Activated CD8-positive, alpha-beta memory T cell treated with anti-CD3 and anti-CD28 coated beads, Interleukin-2, amount 10 ng/mL, durations not matched to agents 7 days and 5 days (primary cell): Measurements from ENCODE around the gene GSG1. TPM values are rescaled to one million over a fixed set of nuclear protein-coding genes. Genes with fewer than 3 reads are reported as not detected.

Source experiments
- ATAC-seq: fragments of 150-1000 bp; cut with Tn5 transposase; one replicate; pipeline ENCODE4 v1.10.0; 2021; ENCODE audit warnings: moderate library complexity
- CTCF ChIA-PET: fragments of 350-600 bp; sonication (Branson Sonifier 250); formaldehyde crosslinking; loops from one replicate; lab custom pipeline; 2021; ENCODE audit warnings: antibody characterized with exemption; lab: Charles Lee
- DNase-seq: peaks from one replicate; pipeline ENCODE4 v3.0.0-alpha.2; 2020
- H3K27ac Mint-ChIP-seq: one replicate; pipeline ENCODE4 v1.8.0; 2021; ENCODE audit warnings: mild to moderate bottlenecking, mixed read lengths
- H3K27me3 Mint-ChIP-seq: one replicate; pipeline ENCODE4 v1.8.0; 2021; ENCODE audit warnings: mixed read lengths
- H3K36me3 Mint-ChIP-seq: one replicate; pipeline ENCODE4 v1.8.0; 2021; ENCODE audit warnings: mild to moderate bottlenecking, mixed read lengths
- H3K4me1 Mint-ChIP-seq: one replicate; pipeline ENCODE4 v1.8.0; 2021; ENCODE audit warnings: mixed read lengths
- H3K4me3 Mint-ChIP-seq: one replicate; pipeline ENCODE4 v1.8.0; 2021; ENCODE audit warnings: mild to moderate bottlenecking, moderate library complexity, mixed read lengths
- H3K9me3 Mint-ChIP-seq: one replicate; pipeline ENCODE4 v1.8.0; 2022; ENCODE audit warnings: low read depth, mixed read lengths
- total RNA-seq, 2 experiments: library from RNA; stranded (reverse); gene quantifications; one replicate each; pipeline ENCODE4 v1.2.3, GENCODE V29; 2021

Gene GSG1
- not detected for total RNA-seq

DNA sequence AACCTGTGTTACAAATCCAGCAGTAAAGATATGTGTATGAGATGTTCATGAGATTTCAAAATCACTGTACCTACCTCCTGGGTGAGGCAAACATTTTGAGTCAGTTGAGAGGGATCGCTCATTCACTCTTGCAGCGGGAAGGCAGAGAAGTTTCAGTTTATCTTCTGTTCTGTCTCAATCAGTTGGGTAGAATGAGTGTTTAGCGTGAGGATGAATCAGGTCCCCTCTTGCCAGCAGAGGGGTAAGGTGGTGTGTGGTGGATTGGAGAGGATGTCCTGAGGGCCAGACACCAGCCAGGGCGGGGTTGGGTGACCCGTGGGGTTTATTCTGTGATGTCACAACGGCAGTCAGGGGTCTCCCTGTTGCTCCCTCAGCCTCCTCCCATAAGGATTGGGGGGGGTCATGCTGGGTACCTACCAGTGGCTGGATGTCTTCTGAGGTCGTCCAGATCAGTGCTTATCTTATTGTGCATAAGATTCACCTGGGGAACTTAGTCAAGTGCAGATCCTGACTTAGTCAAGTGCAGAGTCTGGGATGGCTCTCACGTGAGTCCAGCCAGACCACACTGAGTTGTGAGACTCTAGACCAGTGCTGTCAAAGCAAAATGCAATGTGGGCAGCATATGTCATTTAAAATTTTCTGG, at the start of gene GSG1:
Gene GSG1 (minus strand): TSS at position 277 of the 643 bp plus-strand sequence. CDS start 155 bp downstream, at position 122.
- H3K27ac Mint-ChIP-seq = no peak within 1 kb of the TSS
- H3K4me1 Mint-ChIP-seq = peaks cover 46% of the 10 kb centered on the region
- CTCF ChIA-PET = interaction anchor here (1.2 to 6.8 kb wide), 3 partner anchors 99 to 187 kb away, joined by 3 to 148 read pairs (median 24); no protein-coding TSS in a partner anchor
- peak; percentile 57 for DNase-seq
- H3K4me3 Mint-ChIP-seq = no peak within 1 kb of the TSS
- ATAC-seq = peak; percentile 14
- peaks cover 2% of the 10 kb centered on the region for H3K9me3 Mint-ChIP-seq
- H3K27me3 Mint-ChIP-seq = peaks cover 1% of the 10 kb centered on the region
- H3K36me3 Mint-ChIP-seq = no peaks in the 10 kb centered on the region

DNA sequence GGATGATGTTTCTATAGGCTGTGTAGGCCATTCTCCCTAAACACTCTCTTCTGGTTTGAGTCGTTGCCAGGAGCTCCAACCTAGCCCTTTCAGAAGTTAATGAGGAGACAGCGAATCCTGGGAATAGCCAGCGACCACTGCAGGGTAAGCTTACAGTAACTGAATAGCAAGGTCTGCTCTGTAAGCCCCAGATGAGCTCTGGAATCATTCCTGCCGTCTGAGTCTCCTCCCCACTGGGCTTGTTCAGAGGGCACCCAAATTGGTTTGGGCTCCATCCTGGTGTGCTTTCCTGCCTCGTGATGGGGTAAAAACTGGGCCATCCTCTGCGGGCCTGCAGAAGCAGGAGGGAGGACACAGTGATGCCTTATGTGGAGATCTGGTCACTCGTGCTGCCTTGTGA, 49.7 kb upstream of the GSG1 start:
- Mint-ChIP-seq H3K27ac (no peak overlapping the region), H3K9me3 (no peaks in the 10 kb centered on the region), H3K4me3 (no peak overlapping the region), H3K27me3 (peaks cover 36% of the 10 kb centered on the region), H3K36me3 (no peaks in the 10 kb centered on the region), H3K4me1 (peaks cover 5% of the 10 kb centered on the region)
- CTCF ChIA-PET = no interaction called here
- no peak for ATAC-seq
- no peak for DNase-seq

DNA sequence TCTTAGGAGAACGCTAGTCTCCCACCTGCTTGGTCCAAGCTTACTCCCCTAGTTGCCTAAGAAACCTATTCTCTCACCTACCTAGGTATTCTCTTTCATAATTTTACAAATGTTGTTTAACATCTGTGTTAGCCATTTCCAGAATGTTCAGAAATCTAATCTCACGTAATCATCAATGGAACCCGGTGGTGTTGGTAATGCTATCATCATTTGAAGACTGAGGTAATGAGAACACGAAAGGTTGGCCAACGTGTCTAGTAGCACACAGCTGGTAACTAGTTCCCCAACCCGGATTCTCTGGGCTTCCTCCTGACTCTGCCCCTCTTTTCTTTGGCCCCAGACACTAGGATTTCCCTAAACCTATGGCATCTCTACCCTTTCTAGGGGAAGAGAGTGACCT, 49.3 kb upstream of the GSG1 start:
- ATAC-seq = no peak
- Mint-ChIP-seq H3K27me3 (peaks cover 38% of the 10 kb centered on the region), H3K9me3 (no peaks in the 10 kb centered on the region), H3K4me3 (no peak overlapping the region), H3K4me1 (peaks cover 5% of the 10 kb centered on the region), H3K36me3 (no peaks in the 10 kb centered on the region), H3K27ac (no peak overlapping the region)
- CTCF ChIA-PET = interaction anchor here (0.9 kb wide), 1 partner anchor 26 kb away, joined by 3 read pairs; no protein-coding TSS in a partner anchor
- no peak for DNase-seq

DNA sequence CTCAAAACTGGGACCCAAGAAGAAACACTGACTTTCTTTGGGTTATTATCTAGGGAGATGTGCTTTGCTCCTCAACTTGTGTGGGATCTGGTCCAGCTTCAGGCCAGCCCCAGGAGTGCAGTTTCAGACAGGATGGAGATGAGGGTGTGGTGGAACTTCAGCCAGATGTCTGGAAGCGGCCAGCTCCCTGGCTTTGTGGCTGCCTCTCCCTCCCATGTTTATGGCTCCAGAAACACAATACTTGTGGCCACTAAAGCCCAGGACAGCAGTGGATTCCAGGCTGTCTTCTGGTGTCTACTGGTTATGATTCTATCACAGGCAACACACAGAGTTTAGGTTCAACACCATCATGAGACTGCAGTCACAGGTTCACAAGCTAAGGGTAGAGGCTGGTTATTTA, 48.8 kb upstream of the GSG1 start:
- Mint-ChIP-seq H3K9me3 (no peaks in the 10 kb centered on the region), H3K36me3 (no peaks in the 10 kb centered on the region), H3K4me3 (no peak overlapping the region), H3K4me1 (peaks cover 5% of the 10 kb centered on the region), H3K27ac (no peak overlapping the region), H3K27me3 (peaks cover 35% of the 10 kb centered on the region)
- CTCF ChIA-PET = interaction anchor here (0.9 kb wide), 1 partner anchor 27 kb away, joined by 3 read pairs; no protein-coding TSS in a partner anchor
- no peak for DNase-seq
- ATAC-seq = no peak

DNA sequence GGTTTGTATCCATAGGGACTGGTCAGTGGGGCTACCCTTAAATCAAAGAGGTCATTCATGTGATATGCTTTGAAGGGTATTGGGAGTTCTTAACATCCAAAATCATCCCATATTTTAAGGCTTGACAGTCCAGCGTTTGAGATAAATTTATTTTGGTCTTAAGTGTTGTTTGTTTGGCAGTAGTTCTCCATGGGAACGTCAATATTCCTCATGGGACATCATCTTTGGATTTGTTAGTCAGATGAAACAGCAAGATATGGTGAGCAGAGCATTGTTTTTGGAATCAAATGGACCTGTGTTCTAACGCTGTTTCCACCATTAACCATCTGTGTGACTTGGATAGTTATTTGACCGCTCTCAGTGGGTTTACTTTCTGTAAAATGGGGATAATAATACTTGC, 45.9 kb upstream of the GSG1 start:
- Mint-ChIP-seq H3K27me3 (peaks cover 35% of the 10 kb centered on the region), H3K4me1 (peaks cover 11% of the 10 kb centered on the region), H3K4me3 (no peak overlapping the region), H3K27ac (no peak overlapping the region), H3K9me3 (no peaks in the 10 kb centered on the region), H3K36me3 (no peaks in the 10 kb centered on the region)
- CTCF ChIA-PET = interaction anchor here (1.1 to 1.4 kb wide), 3 partner anchors 11 to 63 kb away, joined by 3 read pairs; no protein-coding TSS in a partner anchor
- ATAC-seq = no peak
- DNase-seq = no peak

DNA sequence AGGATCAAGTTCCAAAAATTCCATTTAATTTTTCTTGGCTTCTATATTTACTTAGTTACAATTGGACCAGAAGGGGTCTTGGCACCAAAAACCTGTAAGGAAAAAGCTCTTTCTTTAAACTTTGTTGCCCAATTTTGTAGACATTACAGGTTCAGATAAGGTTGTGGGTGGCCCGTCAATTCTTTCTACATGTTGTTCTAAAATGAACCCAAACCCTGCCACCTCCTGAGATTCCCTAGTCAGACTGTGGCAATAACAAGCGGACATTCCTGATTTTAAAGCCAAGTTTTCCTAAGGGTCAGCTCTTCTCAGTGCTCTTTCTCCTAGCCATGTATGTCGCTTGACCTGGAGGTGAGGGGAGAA, 45.0 kb upstream of the GSG1 start:
- H3K36me3 Mint-ChIP-seq = no peaks in the 10 kb centered on the region
- DNase-seq (no peak), ATAC-seq (no peak)
- no peak overlapping the region for H3K4me3 Mint-ChIP-seq
- no peaks in the 10 kb centered on the region for H3K9me3 Mint-ChIP-seq
- peaks cover 35% of the 10 kb centered on the region for H3K27me3 Mint-ChIP-seq
- CTCF ChIA-PET = interaction anchor here (0.7 to 1.6 kb wide), 5 partner anchors 11 to 130 kb away, joined by 3 read pairs; no protein-coding TSS in a partner anchor
- peaks cover 19% of the 10 kb centered on the region for H3K4me1 Mint-ChIP-seq
- no peak overlapping the region for H3K27ac Mint-ChIP-seq

DNA sequence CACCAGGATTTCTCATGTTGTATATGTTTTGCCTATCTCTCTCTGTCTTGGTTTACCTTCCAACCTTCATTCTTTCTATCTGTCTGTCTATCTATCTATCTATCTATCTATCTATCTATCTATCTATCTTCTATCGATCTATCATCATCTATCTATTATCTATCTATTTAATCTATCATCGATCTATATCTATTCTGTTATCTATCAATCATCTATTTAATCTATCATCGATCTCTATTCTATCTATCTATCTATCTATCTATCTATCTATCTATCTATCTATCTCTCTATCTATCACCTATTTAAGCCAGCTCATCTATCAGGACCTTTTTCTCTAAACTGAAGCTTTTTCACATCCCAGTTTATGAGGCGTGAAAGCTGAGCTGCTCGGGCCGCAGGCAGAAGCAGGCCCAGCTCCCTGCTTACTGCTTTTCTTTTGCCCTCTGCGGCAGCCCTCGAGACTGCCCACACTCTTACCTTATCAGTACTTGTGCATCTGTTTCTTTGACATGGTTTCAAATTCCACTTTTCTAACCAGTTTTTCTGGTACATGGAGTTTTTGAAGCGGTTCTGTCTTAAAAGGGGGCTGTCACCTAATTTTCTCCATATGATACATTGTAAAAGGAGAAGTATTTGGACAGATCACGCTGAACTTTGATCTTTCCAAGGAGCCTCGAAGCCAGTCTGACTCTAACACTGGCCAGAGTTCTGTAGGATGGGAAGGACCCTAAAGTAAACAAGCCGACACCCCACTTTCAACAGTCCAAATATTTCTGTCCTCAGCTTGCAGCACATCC, 44.4 kb upstream of the GSG1 start:
- no peak for ATAC-seq
- CTCF ChIA-PET = interaction anchor here (1.2 to 1.6 kb wide), 2 partner anchors 64 to 131 kb away, joined by 3 read pairs; no protein-coding TSS in a partner anchor
- Mint-ChIP-seq H3K36me3 (no peaks in the 10 kb centered on the region), H3K9me3 (no peaks in the 10 kb centered on the region), H3K27ac (no peak overlapping the region), H3K4me1 (peaks cover 19% of the 10 kb centered on the region), H3K27me3 (peaks cover 35% of the 10 kb centered on the region), H3K4me3 (no peak overlapping the region)
- DNase-seq = no peak

DNA sequence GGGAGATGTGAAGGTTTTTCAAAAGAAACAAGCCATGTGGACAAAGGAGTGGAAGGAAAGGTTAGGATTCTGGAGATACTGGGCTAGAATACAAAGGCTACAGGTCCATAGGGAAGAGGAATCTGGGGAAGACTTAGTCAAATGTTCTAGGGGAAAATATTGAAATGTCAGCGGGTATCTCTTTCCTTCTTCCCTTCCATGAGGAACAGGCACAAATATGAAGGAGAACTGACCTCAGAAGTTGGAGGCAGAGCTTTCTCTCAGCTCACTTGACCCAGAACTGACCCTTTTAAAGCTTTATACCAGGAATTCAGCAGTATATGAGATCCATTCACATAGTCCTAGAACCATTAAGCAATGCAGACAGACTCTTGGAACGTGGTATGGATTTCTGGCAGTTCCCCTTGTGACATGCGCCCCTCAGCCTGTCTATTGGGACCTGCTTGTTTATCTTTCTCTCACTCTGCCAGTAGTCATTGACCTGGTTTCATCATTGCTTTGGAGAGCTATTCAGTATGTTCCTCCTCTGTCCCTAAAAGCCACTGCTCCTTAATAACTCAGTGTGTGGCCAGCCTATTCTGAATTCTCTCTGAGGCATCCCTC, 43.0 kb upstream of the GSG1 start:
- Mint-ChIP-seq H3K36me3 (no peaks in the 10 kb centered on the region), H3K4me1 (peaks cover 19% of the 10 kb centered on the region), H3K27ac (no peak overlapping the region), H3K9me3 (no peaks in the 10 kb centered on the region), H3K4me3 (no peak overlapping the region), H3K27me3 (peaks cover 33% of the 10 kb centered on the region)
- DNase-seq (no peak), ATAC-seq (no peak)
- CTCF ChIA-PET = no interaction called here

DNA sequence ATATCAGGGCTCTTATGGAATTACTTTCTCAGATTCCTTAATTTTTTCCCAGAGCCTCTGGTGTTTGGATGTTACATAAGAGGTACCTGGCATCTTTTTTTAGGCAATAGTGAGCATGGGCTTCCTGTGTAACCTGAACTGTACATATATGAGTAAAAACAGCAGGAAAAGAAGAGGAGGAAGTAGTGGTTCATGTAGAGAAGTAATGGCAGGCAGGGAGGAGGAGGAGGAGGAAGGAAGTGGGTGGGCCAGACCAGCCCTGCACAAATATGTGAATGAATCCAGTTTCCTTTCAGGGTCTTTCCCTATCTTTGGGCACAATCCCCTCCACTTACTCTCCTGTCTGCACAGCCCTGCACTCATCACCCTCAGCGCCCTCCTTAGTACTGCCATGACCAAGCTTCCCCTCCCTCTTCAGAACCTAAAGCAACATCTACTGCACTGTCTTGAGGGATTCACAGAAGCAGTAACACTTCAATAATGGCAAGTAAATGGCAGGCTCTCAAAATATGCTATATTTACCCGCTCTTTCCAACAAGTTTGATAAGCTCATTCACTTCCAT, 40.9 kb upstream of the GSG1 start:
- H3K4me3 Mint-ChIP-seq = no peak overlapping the region
- H3K9me3 Mint-ChIP-seq = no peaks in the 10 kb centered on the region
- peak overlapping the region; percentile 20 for H3K27ac Mint-ChIP-seq
- ATAC-seq (peak; percentile 68), DNase-seq (no peak)
- H3K4me1 Mint-ChIP-seq = peaks cover 17% of the 10 kb centered on the region
- CTCF ChIA-PET = interaction anchor here (0.9 to 1.0 kb wide), 2 partner anchors 51 to 53 kb away, joined by 3 to 4 read pairs; no protein-coding TSS in a partner anchor
- H3K27me3 Mint-ChIP-seq = peaks cover 22% of the 10 kb centered on the region
- H3K36me3 Mint-ChIP-seq = no peaks in the 10 kb centered on the region

DNA sequence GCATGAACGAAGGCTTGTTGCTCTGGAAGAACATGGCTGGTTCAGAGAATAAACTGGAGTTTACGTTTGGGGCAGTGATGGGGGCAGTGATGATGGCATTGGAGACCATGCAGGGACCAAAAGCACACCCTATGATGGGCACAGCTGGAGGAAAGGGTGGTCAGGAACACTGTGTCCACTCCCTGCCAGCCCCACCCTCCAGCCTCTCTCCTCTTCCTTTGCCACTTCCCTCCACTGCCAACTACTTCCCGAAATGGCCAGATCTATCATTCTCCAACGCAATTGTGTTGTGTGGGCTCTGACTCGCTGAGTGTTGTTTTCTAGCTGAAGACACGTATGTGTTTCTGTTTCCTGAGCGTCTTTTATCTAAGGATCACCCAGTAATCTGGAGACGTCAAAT, 39.3 kb upstream of the GSG1 start:
- peaks cover 17% of the 10 kb centered on the region for H3K4me1 Mint-ChIP-seq
- CTCF ChIA-PET = no interaction called here

DNA sequence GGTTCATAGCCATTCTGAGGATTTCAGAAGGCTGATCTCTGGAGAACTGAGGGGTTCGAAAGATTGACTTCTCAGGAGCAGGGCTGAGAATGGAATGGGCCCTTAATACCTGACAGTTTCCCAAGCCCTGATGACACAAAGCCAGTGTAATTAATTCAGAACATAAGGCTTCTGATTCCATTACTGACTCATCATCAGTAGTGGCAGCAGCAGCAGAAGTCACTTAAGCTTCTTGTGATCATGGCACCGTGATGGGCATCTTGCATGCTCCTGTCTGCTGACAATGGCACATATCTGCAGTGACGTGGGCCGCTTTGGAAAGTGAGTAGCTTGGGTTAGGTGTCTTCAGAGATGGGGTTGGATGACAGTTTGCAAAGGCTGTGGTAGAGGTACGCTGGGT, 38.2 kb upstream of the GSG1 start:
- no peaks in the 10 kb centered on the region for H3K36me3 Mint-ChIP-seq
- DNase-seq = no peak
- H3K27ac Mint-ChIP-seq = no peak overlapping the region
- H3K27me3 Mint-ChIP-seq = peaks cover 10% of the 10 kb centered on the region
- no peak overlapping the region for H3K4me3 Mint-ChIP-seq
- CTCF ChIA-PET = interaction anchor here (0.8 kb wide), 1 partner anchor 70 kb away, joined by 3 read pairs; no protein-coding TSS in a partner anchor
- peaks cover 17% of the 10 kb centered on the region for H3K4me1 Mint-ChIP-seq
- no peaks in the 10 kb centered on the region for H3K9me3 Mint-ChIP-seq
- ATAC-seq = no peak

More for the DNA sequence above, 39.3 kb upstream of the GSG1 start:
- H3K36me3 Mint-ChIP-seq = no peaks in the 10 kb centered on the region
- H3K4me3 Mint-ChIP-seq = no peak overlapping the region
- peaks cover 11% of the 10 kb centered on the region for H3K27me3 Mint-ChIP-seq
- ATAC-seq (no peak), DNase-seq (no peak)
- no peak overlapping the region for H3K27ac Mint-ChIP-seq
- no peaks in the 10 kb centered on the region for H3K9me3 Mint-ChIP-seq

DNA sequence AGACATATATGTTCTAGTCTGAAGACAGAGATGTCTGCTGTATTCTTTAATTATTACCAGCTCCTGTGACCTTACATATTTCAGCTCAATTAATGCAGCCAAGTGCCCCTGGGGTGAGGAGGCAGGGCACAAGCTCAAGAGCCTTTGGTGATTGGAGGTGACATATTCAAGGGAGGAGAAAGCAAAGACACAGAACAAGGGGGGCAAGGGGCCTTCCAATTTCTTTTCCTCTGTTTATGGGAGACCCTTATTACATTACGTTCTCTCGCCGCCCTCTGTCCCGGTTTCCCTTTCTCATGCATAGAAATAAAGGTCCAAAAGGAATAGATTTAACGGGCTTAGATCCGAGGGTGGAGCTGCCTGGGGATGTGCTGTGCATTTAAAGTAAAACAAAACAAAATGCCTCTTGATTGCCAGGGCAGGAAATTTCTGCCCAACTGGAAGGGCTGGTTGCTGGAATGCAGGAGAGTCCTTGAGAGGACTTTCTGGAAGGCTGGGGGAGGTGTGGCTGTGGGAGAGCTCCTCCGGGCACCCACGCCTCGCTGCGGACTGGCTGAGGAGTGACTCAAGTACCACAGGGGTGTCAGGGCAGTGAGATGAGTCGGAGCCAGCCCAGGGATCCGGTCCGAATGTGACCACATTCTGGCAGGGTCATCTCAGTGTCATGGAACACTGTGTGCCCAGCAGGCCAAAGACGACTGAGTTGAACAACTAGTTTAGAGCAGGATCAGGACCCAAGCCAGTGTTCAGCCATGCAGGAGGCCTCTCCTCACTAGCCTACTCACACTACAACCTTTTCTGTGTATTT, 32.1 kb upstream of the GSG1 start:
- CTCF ChIA-PET = no interaction called here
- no peaks in the 10 kb centered on the region for H3K36me3 Mint-ChIP-seq
- H3K9me3 Mint-ChIP-seq = no peaks in the 10 kb centered on the region
- no peak overlapping the region for H3K4me3 Mint-ChIP-seq
- ATAC-seq (no peak), DNase-seq (no peak)
- peaks cover 4% of the 10 kb centered on the region for H3K4me1 Mint-ChIP-seq
- H3K27ac Mint-ChIP-seq = no peak overlapping the region
- peaks cover 28% of the 10 kb centered on the region for H3K27me3 Mint-ChIP-seq
